Hematopoietic multipotent progenitor cell treated with erythropoietin and hydrocortisone succinate and interleukin-3 and kit ligand, for 8 days (in vitro differentiated cells): ENCODE results near the gene LDHD.
A peak's percentile ranks its signal among the peaks of the same experiment; 100 is the strongest.
"Not testable (repeated sequence)": the region's sequence is repeated elsewhere in the genome, so short reads cannot be mapped to it uniquely, and the experiment has no call there.

Experiments
- DNase-seq: peaks from one replicate; pipeline ENCODE4 v3.0.0-alpha.2; 2015

LDHD gene

GRCh38 chr16:75099075-75099667 is 17.4 kb downstream of the LDHD start:
- no peak for DNase-seq

GRCh38 chr16:75097941-75098901 is 18.4 kb downstream of the LDHD start:
- no peak for DNase-seq

GRCh38 chr16:75097191-75097761 is 19.3 kb downstream of the LDHD start:
- DNase-seq, result no peak

GRCh38 chr16:75096656-75097055 is 19.9 kb downstream of the LDHD start:
- no peak for DNase-seq

- DNase-seq, result no peak
Measured at GRCh38 chr16:75095204-75095621, 21.4 kb downstream of the LDHD start.

- DNase-seq, result no peak
Measured at GRCh38 chr16:75093598-75094540, 22.7 kb downstream of the LDHD start.

GRCh38 chr16:75092777-75093176 is 23.8 kb downstream of the LDHD start:
- no peak for DNase-seq

GRCh38 chr16:75091619-75092018 is 25.0 kb downstream of the LDHD start:
- DNase-seq, result not testable (repeated sequence)

- not testable (repeated sequence) for DNase-seq
Measured at GRCh38 chr16:75090899-75091298, 25.7 kb downstream of the LDHD start.

GRCh38 chr16:75089486-75090202 is 26.9 kb downstream of the LDHD start:
- no peak for DNase-seq

GRCh38 chr16:75088934-75089333 is 27.6 kb downstream of the LDHD start:
- DNase-seq, result no peak

- no peak for DNase-seq
Measured at GRCh38 chr16:75088216-75088615, 28.4 kb downstream of the LDHD start.

GRCh38 chr16:75087375-75087979 is 29.1 kb downstream of the LDHD start:
- DNase-seq, result peak; percentile 94

GRCh38 chr16:75086688-75087374 is 29.7 kb downstream of the LDHD start:
- no peak for DNase-seq

GRCh38 chr16:75086281-75086680 is 30.3 kb downstream of the LDHD start:
- DNase-seq, result no peak

- DNase-seq, result no peak
Measured at GRCh38 chr16:75085556-75085955, 31.0 kb downstream of the LDHD start.

GRCh38 chr16:75083813-75084212 is 32.8 kb downstream of the LDHD start:
- no peak for DNase-seq

- DNase-seq, result no peak
Measured at GRCh38 chr16:75081179-75081859, 35.3 kb downstream of the LDHD start.

- DNase-seq, result no peak
Measured at GRCh38 chr16:75080205-75081029, 36.2 kb downstream of the LDHD start.
